ENCODE results near the gene ROR2.

ROR2 gene

GRCh38 chr9:91836515-91836914, 113.5 kb downstream of the ROR2 start:
- DNase-seq = no peak

DNA sequence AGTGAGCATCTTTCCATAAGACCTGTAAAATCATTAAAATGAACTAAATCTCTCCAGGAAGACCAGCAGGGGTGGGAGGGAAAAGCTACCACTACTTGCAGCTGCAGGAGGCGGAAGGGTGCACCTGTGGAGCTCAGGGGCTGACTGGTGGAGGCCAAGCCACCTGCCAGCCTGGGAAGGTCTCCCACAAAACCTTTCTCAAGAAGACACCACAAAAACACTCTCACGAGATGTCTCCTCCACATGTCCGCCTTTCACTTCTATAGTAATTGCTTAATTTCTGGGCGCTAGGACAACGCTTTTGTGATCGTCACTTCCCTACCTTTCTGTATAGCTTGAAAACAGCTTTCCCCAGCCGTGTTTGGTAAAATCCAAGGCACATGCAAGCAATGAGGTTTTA, 114.4 kb downstream of the ROR2 start:
- no peak for DNase-seq

DNA sequence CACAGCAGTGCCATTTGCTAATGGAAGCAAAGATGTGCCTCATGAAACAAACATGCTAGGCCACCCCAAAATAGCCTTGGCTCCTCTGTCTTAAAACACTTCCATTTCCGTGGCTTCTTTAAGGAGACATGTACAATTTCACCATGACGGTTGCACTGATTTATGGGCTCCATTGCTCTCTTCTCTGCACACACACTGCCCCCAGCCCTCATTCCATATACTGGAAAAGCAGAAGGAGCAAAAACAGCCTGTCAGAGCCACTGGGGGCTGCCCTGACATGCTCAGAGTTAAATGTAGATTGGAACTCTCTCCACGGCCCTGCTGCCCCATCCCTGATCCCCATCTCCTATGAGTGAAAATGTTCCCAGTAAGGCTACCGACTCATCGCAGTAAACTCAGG, 114.8 kb downstream of the ROR2 start:
- DNase-seq = no peak

GRCh38 chr9:91834740-91835139, 115.3 kb downstream of the ROR2 start:
- no peak for DNase-seq

DNA sequence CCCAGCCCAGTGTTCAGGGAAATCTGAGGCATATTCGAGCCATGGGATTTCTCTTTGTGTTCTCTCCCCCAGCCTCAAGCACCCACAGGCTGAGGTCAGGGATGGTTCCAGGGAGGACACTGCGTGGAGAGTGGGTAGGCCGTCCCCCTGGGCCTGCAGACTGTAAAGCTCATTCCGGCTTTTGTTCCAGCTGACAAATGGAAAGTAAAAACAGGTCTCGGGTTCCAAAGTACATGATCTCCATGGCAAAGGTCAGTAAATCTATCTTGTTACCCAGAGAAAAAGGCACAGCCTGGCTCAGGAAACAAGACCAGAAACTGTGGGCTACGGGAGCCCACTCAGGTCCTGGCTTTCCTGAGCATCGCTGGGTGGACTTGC, 116.2 kb downstream of the ROR2 start:
- no peak for DNase-seq

DNA sequence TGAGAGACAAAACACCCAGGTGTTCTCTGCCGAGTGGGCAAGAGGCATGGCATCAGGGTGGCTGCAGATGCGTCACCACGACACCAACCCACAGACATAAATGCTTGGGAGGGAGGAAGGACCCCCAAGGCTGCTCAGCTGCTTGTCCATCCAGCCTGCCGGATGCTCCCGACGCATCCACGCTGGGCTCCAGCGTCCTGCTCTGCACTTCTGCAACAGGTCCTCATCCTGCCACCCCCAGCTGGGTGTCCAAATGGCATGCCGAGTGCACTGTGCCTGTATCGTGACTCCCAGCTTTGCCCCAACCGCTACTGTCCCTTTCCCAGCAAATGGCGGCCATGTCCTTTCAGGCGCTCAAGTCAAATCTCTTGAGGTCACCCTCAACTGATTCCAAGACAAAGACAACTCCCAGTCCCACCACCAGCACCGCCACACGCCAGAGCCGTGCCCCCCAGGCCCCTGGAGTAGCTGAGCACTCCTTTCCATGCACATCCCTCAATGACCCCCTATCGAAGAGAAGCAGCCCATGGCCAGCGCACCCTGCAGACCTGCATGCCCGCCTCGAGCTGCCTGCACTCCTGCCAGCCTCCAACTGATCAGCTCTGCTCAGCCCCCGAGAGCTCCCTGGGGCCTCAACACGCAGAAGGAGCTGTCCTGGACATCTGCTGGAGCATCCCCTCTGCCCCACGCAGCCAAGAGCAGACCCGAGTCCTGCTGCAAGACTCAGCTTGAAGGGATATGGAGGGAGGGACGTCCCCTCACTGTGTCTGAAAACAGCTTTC, 116.7 kb downstream of the ROR2 start:
- DNase-seq = no peak

GRCh38 chr9:91832322-91832721, 117.7 kb downstream of the ROR2 start:
- no peak for DNase-seq

DNA sequence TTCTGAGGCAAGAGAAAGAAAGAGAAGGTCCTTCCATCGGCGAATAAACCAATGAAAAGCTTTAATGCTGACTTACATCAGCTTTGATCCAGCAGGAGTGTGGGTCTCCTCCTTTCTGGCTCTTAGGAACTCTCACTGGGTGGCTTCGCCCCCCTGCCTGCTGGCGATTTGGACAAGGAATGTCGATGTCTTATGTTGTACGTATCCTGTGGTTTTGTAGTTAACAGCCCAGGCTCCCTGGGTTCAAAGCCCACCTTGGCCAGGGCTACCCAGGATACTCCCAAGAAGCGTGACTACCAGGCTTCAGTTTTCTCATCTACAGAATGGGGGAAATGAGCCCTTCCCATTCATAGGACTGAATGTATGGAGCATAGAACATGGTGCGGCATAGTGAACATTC, 124.2 kb downstream of the ROR2 start:
- no peak for DNase-seq

- DNase-seq = no peak
Measured at GRCh38 chr9:91825422-91825821, 124.6 kb downstream of the ROR2 start.

DNA sequence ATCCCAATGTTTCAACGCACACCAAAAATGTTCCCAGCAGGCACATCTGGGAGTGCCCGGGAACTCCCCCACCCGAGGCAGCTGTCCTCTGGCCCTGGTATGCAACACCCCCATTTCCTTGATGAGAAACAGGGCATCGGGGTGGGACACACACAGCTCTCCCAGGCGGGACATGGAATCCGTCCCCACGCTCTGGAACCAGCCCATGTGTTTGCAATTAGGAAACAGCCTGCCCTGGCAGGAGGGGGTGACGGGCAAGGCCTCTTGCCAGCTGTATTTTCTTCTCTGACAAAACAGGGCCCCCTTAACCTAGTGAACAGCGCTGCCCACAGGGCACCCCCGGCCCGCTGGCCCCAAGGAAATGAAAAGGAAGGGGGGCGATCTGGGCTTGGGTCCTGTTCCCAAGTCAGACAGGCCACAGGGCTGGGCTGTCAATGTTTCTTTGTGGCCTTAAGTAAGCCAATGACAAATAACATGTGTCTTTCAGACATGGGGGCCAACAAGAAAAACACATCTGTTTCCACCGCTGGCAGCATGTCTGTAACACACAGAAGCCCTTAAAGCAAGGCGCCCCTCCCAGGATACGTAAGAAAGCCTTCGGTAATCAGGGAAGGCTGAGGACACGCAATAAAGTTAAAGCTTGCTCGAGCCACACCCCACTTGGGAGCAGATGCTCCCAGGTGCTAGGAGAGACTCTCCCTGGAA, 125.3 kb downstream of the ROR2 start:
- DNase-seq = no peak

GRCh38 chr9:91824151-91824550, 125.9 kb downstream of the ROR2 start:
- no peak for DNase-seq

- DNase-seq = no peak
Measured at GRCh38 chr9:91820949-91821880, 128.8 kb downstream of the ROR2 start.

DNA sequence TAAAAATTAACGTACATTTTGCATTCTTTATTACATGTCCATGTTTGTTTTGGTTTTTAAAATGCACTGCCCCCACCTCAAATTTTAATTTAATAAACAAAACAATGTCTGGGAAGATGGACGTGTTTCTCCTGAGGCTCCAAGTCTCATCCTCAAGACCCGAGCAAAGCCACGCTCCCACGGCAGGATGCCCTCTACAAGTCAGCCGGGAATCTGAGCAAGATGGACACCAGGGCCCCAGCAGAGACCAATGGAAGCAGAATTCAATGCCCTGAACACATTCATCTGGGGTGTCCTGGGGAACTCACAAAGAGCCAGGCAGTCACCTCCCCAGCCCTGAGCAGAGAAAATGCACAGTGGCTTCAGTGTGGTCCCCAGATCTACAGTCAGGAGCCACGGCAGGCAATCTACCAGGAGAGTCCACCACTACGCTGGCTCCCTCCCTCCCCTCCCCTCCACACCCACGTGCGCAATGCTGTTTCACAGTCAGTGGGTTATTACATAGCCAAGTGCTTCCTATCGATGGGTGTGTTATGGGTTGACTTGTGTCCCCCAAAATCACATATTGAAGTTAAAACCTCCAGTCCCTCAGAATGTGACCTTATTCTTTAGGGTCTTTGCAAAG, 129.8 kb downstream of the ROR2 start:
- no peak for DNase-seq

DNA sequence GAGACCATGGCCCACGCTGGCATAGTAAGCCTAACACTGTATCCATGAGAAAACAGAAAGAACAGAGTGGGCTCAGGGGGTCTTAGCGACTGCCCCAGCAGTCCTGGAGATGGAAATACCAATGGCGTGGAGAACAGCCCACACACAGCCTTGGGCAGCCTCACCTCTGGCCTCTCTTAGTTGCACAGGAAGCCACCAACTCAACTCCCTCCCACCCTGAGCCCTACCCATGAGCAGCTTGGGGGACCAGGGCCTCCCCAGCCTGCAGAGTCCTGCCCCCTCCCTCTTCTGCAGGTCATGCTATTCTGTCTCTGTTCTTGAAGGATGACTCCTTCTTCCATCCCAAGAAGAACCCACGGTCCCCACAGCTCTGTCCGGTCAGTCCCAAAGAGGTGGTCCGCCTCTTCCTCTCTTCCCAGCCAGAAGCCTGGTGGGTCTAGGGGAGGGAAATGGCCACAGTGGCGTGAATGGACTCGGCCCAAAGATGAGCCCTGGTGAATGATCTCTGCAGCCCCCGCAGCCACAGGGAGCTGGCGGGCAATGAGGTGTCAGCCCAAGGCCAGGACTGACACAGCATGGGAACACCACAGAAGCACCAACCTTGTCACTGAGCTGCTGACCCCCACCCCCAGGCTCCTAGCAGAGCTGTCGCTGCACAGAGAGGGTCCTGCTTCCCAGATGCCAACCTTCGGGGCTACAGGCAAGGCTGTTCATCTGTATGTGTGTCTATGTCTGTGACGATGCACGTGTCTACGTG, 131.2 kb downstream of the ROR2 start:
- no peak for DNase-seq

DNA sequence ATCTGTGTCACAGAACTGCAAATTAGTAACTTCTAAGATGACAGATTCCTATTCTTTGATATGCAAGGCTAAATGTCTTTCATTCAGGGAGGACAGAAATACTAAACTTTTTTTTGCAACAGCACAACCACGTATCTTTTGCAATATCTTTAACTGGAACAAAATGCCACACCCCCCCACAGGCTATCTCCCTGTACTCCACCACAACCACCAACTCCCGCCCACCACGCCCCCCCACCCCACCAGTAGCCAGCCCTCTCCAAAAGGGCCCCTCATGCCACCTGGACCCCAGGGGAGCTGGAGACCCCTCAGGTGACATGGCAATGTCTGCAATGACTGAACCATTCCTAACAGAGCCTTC, 131.8 kb downstream of the ROR2 start:
- DNase-seq = no peak

DNA sequence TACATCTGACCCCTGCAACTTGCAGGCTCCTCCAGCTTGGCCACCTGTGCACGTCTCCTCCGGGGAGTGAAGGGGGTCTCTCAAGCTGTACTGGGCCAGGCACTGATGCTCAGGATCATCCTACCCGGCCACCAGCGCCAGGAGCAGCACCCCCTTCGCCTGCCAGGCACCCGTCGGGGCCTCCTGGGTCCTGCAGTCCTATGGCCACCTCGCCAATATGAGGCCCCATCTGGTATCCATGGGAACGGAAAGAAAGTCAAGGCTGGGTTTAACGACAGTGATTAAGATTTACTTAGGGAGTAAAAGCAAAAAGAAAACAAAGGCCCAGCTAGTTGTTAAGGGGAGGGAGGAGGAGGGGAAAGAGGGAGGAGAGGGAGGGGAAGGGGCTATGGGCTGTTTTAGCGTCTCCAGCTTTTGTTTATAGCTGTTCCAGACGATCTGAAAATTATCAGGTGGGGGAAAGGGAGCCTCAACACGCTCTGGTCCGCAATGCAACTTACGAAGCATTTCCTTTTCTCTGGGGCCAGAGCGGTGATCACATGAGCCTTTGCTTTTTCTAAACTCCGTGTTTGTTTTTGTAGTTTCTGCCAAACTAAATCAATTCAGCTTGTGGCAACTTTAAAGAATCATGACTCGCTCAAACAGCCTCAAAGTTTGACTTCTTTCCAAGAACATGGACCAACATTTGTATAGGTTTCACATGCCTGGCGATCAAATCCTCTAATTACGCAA, 132.4 kb downstream of the ROR2 start:
- DNase-seq = no peak

GRCh38 chr9:91817106-91817492, 132.9 kb downstream of the ROR2 start:
- DNase-seq = no peak

DNA sequence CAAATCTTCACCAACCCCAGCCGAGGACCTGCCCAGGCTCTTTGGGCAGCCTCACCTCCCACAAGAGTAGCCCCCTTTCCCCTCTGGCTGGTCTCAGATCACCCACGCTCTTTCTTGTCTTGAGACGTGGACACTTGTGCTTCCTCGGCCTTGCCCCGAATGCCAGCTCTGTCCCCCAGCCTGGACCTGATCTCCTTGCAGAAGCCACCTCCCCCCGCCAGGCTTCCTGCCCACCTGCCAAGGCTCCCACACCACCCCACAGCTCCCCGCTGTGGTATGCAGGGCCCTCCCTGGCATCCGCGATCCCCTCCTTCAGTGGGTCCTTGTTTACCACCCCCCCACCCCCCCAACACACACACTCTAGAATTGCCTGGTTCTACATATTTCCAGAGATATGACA, 133.7 kb downstream of the ROR2 start:
- DNase-seq = no peak

DNA sequence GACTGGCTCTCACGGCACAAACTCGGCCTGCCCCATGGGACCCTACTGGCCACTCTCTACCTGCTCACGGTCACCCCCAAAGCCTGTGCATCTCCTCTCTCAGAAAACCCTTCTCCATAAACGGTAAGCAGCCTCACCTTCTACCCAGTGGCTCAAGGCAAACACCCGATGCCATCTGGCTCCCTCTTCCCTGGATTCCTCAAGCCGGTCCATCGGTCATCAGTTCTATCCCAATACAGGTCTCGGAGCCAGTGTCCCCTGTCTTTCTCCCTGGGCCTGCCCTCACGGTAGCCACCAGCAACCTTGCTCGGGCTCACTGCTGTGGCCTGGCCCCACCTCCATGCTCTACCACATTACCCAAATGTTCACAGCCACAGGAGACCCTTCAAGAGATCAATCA, 134.1 kb downstream of the ROR2 start:
- no peak for DNase-seq

DNA sequence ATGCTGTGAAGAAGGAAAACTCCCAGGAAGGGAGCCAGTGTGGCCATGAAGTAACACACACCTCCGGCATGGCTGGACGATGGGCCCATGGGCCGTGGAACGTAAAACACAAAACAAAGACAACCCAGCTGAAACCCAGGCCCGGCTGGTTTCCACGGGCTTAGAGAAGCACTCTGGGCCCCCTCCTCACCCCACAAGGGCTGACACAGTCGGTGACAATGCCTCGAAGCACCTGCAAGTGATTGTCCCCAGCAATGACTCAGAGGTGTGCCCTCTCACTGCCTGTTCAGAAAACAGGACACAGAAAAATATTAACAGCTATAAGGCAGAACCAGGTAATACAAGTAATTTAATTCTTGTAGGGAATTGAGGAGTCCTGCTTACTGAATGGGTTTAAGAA, 135.3 kb downstream of the ROR2 start:
- DNase-seq = no peak

DNA sequence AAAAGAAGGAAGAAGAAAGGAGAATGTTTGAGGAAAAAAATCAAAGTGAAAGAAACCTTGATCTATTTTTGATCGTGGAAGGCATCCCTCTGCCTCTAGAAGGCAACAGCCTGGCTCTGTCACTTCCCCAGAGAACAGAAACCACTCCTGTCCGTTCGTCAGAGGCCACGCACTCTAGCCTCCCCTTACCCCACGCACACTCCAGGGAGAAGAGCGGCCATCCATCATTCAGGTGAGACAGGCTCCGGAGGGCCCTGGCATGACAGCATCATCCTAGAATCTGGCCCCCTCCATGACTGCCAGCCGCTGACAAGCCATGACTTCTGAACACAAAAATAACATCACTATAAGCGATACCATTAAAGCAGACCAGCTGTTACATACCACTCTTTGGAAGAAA, 135.8 kb downstream of the ROR2 start:
- DNase-seq = no peak
